Peyer's patch (tissue), 4 donors: ENCODE results near the gene CCDC183.

Experiments
- CTCF ChIP-seq, 6 experiments: fragments of 450-650 bp in 4 of 6; fragments of 200-600 bp in 2 of 6; sonication (generic) in 1 of 6; IDR thresholded peaks; one replicate each; pipeline ENCODE4 v1.5.1; 2017 to 2019; ENCODE audit warnings: antibody characterized with exemption in 6 of 6, mild to moderate bottlenecking in 3 of 6, moderate library complexity in 1 of 6
- POLR2A ChIP-seq, 2 donors: fragments of 450-650 bp; IDR thresholded peaks; one replicate each; pipeline ENCODE4 v1.5.1; 2017; ENCODE audit warnings: antibody characterized with exemption in 2 of 2, mild to moderate bottlenecking in 2 of 2, moderate library complexity in 2 of 2

GRCh38 chr9:136757751-136758140, 38.4 kb upstream of the CCDC183 start:
- TF ChIP-seq CTCF (IDR thresholded peaks at IDR 0.05) (no peak), POLR2A (IDR thresholded peaks at IDR 0.05) (no peak)
